Upper lobe of right lung (tissue), 1 donor: ENCODE data around the gene PLD6. TPM values are rescaled to one million over a fixed set of nuclear protein-coding genes. Genes with fewer than 3 reads are reported as not detected.

ENCODE experiments used
- ATAC-seq: fragments of 200-7000 bp; cut with Tn5 transposase; one replicate; pipeline ENCODE4 v1.9.1; 2020; ENCODE audit warnings: mild to moderate bottlenecking, moderate library complexity
- DNase-seq: peaks from one replicate; pipeline ENCODE4 v3.0.0-alpha.2; 2020
- H3K27ac ChIP-seq: fragments of 200-600 bp; one replicate; pipeline ENCODE4 v1.8.0; 2022
- H3K27me3 ChIP-seq: fragments of 200-600 bp; one replicate; pipeline ENCODE4 v1.8.0; 2022; ENCODE audit warnings: mild to moderate bottlenecking
- H3K36me3 ChIP-seq: fragments of 200-600 bp; one replicate; pipeline ENCODE4 v1.8.0; 2022
- H3K4me1 ChIP-seq: fragments of 200-600 bp; one replicate; pipeline ENCODE4 v1.8.0; 2022
- H3K4me3 ChIP-seq: fragments of 200-600 bp; one replicate; pipeline ENCODE4 v1.8.0; 2022; ENCODE audit warnings: mild to moderate bottlenecking
- H3K9me3 ChIP-seq: fragments of 200-600 bp; one replicate; pipeline ENCODE4 v1.8.0; 2022
- intact Hi-C: fragments of 100-400 bp; cut with DNase I; formaldehyde crosslinking; loops from one replicate; pipeline ENCODE4 v1.11.0; 2022
- total RNA-seq: library from RNA; stranded (reverse); fragmentation: NEBNext Ultra II Directional; extraction: Animal tissue kit (Norgen Biotek cat#: 25700); gene quantifications from one replicate; pipeline ENCODE4 v1.2.1, GENCODE V29; 2021
- TF ChIP-seq, protein P1 (sequence below): fragments of 200-600 bp; IDR thresholded peaks from one replicate; pipeline ENCODE4 v1.8.0; 2022; ENCODE audit warnings: antibody characterized with exemption
- donor health status: DM: no; HTN: yes; CAD: no; lungs with severe emphysema.

Gene PLD6
- total RNA-seq, 1 donor from 2014 or later: 4.9 TPM

DNA sequence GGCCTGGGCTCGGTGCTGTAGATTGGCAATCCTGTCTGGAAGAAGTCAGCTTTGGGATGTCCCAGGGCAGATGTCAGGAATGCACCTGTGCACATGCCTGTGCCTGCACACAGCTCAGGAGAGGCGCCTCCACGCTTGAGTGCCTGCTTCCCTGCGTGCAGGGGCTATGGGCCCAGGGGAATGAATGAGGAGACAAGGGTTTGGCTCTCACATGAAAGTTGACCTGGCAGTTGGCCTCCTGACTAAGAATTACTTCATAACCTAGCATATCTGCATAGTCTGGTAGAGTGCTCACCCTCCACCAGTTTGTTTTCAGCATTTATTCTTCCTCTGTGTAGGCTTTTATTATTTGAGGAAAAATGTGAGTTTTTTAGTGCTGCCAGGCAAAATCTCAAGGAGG lies 50.0 kb downstream of the PLD6 start:
- H3K9me3 ChIP-seq: no peaks in the 10 kb centered on the region
- H3K36me3 ChIP-seq: peaks cover 97% of the 10 kb centered on the region
- H3K4me1 ChIP-seq: peaks cover 15% of the 10 kb centered on the region
- DNase-seq: no peak
- ATAC-seq: no peak
- H3K27ac ChIP-seq: no peak overlapping the region
- H3K4me3 ChIP-seq: no peak overlapping the region
- TF ChIP-seq, protein P1, sequence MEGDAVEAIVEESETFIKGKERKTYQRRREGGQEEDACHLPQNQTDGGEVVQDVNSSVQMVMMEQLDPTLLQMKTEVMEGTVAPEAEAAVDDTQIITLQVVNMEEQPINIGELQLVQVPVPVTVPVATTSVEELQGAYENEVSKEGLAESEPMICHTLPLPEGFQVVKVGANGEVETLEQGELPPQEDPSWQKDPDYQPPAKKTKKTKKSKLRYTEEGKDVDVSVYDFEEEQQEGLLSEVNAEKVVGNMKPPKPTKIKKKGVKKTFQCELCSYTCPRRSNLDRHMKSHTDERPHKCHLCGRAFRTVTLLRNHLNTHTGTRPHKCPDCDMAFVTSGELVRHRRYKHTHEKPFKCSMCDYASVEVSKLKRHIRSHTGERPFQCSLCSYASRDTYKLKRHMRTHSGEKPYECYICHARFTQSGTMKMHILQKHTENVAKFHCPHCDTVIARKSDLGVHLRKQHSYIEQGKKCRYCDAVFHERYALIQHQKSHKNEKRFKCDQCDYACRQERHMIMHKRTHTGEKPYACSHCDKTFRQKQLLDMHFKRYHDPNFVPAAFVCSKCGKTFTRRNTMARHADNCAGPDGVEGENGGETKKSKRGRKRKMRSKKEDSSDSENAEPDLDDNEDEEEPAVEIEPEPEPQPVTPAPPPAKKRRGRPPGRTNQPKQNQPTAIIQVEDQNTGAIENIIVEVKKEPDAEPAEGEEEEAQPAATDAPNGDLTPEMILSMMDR: no peak
- no peaks in the 10 kb centered on the region for H3K27me3 ChIP-seq
- intact Hi-C loops: no loop called here

GRCh38 chr17:17155568-17155967 lies 50.6 kb downstream of the PLD6 start:
- peaks cover 15% of the 10 kb centered on the region for H3K4me1 ChIP-seq
- ATAC-seq: no peak
- H3K36me3 ChIP-seq: peaks cover 97% of the 10 kb centered on the region
- no peaks in the 10 kb centered on the region for H3K9me3 ChIP-seq
- no peak for DNase-seq
- no peak overlapping the region for H3K4me3 ChIP-seq
- TF ChIP-seq, protein P1: no peak
- intact Hi-C loops: no loop called here
- H3K27ac ChIP-seq: no peak overlapping the region
- no peaks in the 10 kb centered on the region for H3K27me3 ChIP-seq

DNA sequence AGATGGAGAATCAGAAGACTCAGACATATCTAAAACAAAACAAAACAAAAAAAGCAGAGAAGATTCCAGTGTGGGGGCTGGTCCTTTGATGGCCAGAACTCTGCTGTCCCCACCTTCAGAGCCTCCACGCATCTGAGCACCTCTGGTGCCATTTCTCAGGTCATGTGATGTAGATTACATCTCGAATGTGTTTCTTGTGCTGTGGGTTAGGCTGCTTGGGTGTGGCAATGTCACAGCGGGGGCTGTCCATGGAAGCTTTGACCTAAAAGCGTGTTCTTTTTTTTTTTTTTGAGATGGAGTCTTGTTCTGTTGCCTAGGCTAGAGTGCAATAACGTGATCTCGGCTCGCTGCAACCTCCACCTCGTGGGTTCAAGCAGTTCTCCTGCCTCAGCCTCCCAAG lies 51.2 kb downstream of the PLD6 start:
- intact Hi-C loops: no loop called here

DNA sequence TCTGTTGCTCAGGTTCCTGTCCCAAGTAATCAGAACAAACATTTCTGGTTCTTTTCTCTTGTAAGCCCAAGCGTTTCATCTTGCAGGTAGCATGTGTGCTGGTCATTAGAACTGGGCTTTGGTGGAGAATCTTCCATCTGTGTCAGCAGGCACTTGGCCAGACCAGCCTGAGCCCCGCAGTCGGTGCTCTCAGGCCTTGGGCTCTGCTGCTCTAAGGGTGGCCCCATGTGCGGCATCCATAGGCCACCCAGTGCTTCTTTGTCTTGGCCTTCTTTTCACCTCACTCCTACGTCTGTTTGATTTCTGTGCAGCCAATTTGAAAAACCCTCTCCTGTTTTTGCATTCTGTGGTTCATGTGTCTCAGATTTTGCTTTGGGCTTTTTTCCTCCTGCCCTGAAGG lies 51.6 kb downstream of the PLD6 start:
- Histone ChIP-seq H3K27me3 (no peaks in the 10 kb centered on the region), H3K4me1 (peaks cover 15% of the 10 kb centered on the region), H3K9me3 (no peaks in the 10 kb centered on the region), H3K36me3 (peaks cover 96% of the 10 kb centered on the region), H3K4me3 (no peak overlapping the region), H3K27ac (no peak overlapping the region)
- intact Hi-C loops: no loop called here
- DNase-seq: no peak
- ATAC-seq: no peak
- TF ChIP-seq, protein P1: no peak

More for the DNA sequence above, 51.2 kb downstream of the PLD6 start:
- Histone ChIP-seq H3K9me3 (no peaks in the 10 kb centered on the region), H3K4me1 (peaks cover 15% of the 10 kb centered on the region), H3K36me3 (peaks cover 97% of the 10 kb centered on the region), H3K27me3 (no peaks in the 10 kb centered on the region), H3K27ac (no peak overlapping the region), H3K4me3 (no peak overlapping the region)
- DNase-seq (no peak), ATAC-seq (no peak)
- TF ChIP-seq, protein P1: no peak

- TF ChIP-seq, protein P1: no peak
- Histone ChIP-seq H3K27ac (no peak overlapping the region), H3K27me3 (no peaks in the 10 kb centered on the region), H3K4me1 (peaks cover 15% of the 10 kb centered on the region), H3K4me3 (no peak overlapping the region), H3K9me3 (no peaks in the 10 kb centered on the region), H3K36me3 (peaks cover 94% of the 10 kb centered on the region)
- no peak for ATAC-seq
- intact Hi-C loops: no loop called here
- no peak for DNase-seq
These were observed 52.4 kb downstream of the PLD6 start for GRCh38 chr17:17153709-17154108.

GRCh38 chr17:17153071-17153470 lies 53.1 kb downstream of the PLD6 start:
- intact Hi-C loops: no loop called here
- Histone ChIP-seq H3K9me3 (no peaks in the 10 kb centered on the region), H3K27ac (no peak overlapping the region), H3K36me3 (peaks cover 95% of the 10 kb centered on the region), H3K4me1 (peaks cover 15% of the 10 kb centered on the region), H3K27me3 (no peaks in the 10 kb centered on the region), H3K4me3 (no peak overlapping the region)
- DNase-seq (no peak), ATAC-seq (no peak)
- TF ChIP-seq, protein P1: no peak
